ENCODE measurements around the gene CHST10.
A peak's percentile ranks its signal among the peaks of the same experiment; 100 is the strongest.
"Not testable (repeated sequence)": the region's sequence is repeated elsewhere in the genome, so short reads cannot be mapped to it uniquely, and the experiment has no call there.

Gene CHST10, protein sequence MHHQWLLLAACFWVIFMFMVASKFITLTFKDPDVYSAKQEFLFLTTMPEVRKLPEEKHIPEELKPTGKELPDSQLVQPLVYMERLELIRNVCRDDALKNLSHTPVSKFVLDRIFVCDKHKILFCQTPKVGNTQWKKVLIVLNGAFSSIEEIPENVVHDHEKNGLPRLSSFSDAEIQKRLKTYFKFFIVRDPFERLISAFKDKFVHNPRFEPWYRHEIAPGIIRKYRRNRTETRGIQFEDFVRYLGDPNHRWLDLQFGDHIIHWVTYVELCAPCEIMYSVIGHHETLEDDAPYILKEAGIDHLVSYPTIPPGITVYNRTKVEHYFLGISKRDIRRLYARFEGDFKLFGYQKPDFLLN

DNA sequence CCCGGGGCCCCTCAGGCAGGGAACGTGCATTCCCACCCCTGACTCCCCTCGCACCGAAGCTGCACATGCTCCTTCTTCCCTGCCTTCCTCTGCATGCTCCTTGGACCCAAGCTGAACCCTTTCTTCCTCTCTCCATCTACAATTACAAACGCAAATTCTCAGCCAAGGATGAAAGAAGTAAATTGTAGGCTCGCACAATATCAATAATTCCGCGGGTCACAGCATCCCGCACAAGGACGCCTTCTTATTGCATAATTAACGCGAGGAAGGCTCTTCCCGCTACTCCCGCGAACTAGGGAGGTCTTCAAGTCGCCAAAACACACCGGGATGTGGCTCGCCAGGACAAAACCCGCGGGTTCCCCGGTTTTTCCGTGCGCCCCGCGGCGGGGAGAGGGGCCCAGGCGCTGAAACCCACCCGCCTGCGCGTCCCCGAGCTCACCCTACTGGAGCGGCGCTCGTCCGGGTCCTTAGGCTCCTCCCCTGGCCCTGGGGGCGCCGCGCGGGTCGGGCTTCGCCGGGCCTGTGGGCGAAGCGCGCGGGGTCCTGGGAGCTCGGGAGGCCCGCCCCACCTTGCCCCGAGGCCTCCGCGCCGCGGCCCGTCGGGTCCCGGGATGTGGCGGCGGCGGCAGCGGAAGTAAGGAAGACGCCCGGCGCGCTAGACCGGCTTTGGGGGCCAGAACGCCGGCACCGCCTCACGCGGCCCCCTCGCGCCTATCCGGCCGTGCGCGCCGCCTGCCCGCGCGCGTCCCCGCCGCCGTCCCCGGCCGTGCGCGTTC, at the start of gene CHST10:
CHST10 (minus strand) TSS at position 734 of the 776 bp plus-strand sequence. CDS start 10,993 bp downstream, outside the sequence.
- DNase-seq (ENCODE audit: low spot score), result peak; percentile 8

DNA sequence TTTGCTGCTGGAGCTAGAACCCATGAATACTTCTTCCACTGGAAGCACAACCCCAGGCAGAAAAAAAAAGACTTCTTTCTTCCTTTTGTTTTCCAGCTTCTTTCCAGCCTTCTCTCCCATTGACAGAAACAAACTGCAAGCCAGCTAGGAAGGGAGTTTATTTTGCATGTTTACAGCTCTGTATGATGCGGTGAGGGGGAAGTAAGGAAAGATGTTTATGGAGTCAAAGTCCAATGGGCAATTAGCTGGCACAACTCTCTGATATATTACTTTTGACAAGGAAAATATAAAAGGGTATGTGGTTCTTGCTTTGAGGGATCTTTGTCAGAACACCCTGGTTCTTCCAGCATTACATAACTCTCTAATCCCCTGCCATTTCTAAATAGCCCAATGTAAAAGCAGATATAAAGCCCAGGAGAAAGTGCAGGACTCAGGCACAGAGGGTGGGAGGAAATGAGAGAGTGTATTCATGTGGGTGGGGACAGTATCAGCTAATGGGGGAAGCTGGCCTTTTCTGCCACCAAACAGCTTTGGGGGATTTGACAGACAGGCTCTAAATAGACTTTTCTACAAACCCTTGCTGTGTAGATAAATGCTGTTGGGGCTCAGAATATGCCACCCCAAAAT, 43.5 kb upstream of the CHST10 start:
- no peak for DNase-seq (ENCODE audit: low spot score)

DNA sequence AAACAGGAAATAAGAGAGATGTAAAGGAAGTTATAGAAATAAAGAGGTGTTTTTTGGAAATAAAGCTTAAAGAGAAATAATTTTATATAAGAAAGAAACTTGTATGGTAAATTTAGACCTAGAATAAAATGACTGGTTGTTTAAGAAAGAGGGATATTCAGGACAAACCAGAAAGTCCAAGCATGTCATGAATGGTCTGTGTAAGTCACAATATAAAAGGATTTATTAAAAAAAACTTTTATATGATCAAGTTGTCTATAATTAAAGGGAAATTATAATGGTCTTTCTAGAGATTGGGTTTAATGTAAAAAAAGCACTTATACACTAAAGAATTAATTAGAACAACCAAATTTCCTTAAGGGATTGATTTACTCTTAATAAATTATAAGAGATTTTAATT, 38.9 kb upstream of the CHST10 start:
- DNase-seq (ENCODE audit: low spot score), result not testable (repeated sequence)

DNA sequence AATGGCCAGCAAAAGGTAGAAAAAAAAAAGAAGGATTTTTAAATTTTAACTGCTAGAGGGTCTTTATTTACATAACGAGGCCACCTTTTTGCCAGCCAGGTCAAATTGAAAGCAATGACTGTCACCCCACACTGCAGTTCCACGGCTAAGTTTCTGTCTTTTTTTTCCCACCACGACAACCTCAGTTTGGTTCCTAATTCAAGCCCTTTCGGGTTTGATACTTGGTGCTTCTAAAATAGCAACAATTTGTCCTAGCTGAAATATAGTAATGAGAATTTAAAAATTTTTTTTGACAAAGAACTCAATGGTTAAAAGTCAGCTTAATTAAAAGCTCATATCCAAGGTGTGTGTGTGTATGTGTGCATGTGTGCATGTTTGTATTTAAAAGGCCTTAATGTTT, 36.4 kb upstream of the CHST10 start:
- no peak for DNase-seq (ENCODE audit: low spot score)

DNA sequence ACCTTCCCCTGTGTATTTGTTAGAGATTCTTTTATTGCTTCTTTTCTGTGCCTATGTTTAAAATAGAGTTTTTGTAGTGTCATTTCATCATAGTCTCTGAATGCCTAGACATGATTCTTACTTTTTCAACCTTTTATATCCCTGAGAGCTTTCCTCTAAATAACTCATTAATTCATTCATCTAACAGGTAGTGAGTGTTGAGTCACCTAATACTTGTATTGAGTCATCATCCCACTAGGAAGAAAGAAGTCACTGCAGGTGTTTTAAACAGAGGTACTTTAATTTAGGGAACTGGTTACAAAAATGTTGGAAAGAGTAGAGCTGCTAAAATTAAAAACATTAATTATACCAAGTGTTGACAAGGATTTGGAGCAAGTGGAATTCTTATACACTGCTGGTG, 34.3 kb upstream of the CHST10 start:
- no peak for DNase-seq (ENCODE audit: low spot score)

DNA sequence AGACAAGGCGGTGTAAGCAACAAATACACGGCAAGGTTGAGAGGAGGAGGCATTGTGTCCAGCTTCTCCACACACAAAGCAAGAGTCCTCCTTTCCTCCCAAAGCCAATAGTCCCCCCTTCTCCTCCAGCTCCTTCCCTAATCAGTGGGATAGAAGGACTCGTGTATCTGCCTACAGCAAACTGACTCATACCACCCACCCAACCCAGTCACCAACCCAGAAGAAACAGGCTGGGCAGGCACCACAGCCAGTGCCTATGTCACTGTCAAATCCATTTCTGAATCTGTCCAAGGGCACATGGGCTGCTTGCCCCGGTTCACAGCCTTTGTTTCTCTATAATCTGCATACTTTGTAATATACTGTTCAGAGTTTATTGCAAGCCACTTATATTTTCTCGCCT, 33.6 kb upstream of the CHST10 start:
- no peak for DNase-seq (ENCODE audit: low spot score)

DNA sequence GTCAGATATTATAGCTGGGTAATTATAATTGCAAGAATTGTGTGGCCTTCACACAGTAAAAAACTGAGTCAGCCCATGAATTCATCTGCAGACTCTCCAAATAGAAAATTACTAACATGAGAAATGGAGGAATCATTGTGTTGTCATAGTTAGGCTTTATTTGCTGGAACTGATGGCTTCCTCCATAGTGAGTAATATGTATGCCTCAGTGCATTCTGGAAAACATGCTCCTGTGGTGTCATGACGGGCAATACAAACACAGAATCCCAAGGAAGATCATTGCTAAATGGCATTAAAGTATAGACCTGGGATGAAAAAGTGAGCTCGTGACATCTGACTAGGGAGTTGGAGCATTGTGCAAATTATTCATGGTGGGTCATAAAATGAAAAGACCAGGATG, 29.2 kb upstream of the CHST10 start:
- DNase-seq (ENCODE audit: low spot score), result no peak

DNA sequence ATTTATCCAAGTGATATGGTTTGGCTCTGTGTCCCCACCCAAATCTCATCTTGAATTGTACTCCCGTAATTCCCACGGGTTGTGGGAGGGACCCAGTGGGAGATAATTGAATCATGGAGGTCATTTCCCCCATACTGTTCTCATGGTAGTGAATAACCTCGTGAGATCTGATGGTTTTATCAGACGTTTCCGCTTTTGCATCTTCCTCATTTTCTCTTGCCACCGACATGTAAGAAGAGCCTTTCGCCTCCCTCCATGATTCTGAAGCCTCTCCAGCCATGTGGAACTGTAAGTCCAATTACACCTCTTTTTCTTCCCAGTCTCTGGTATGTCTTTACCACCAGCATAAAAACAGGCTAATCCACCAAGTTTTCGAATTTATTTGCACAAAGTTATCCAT, 20.3 kb upstream of the CHST10 start:
- no peak for DNase-seq (ENCODE audit: low spot score)

DNA sequence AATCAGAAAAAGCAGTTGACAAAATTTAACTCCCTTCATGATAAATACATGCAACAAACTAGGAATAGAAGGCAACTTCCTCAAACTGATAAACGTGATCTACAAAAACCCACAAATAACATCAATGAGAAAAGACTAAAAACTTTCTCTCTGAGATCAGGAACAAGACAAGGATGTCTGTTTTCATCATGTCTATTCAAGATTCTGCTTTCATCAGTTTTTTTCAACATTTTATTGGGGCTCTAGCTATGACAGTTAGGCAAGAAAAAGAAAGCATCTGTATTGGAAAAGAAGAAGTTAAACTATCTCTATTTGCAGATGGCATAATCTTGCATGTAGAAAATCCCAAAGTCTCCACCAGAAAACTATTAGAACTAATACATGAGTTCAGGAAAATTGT, 12.3 kb upstream of the CHST10 start:
- no peak for DNase-seq (ENCODE audit: low spot score)

DNA sequence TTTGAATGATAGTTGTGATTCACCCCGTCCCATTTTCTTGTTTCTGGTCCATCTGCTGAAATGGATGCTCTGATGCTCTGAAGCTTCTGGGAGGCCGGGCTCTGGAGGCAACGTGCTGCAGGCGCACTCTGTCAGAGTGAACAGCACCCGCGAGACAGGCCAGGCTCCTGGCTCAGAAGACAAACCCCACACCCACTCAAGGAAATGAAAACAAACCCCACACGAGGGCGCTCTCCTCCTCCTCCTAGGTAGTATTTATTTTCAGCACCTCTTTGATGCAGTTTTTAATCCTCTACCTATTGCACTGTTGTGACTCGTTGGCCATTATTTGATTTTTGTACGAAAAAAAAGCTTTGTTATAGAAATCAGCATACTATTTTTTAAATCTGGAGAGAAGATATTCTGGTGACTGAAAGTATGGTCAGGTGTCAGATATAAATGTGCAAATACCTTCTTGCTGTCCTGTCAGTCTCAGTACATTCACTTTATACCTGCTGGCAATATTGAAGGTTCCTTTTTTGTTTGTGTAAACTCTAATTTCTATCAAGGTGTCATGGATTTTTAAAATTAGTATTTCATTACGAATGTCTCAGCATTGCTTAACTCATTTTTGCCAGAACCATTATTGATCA, 10.3 kb upstream of the CHST10 start:
- peak; percentile 45 for DNase-seq (ENCODE audit: low spot score)

DNA sequence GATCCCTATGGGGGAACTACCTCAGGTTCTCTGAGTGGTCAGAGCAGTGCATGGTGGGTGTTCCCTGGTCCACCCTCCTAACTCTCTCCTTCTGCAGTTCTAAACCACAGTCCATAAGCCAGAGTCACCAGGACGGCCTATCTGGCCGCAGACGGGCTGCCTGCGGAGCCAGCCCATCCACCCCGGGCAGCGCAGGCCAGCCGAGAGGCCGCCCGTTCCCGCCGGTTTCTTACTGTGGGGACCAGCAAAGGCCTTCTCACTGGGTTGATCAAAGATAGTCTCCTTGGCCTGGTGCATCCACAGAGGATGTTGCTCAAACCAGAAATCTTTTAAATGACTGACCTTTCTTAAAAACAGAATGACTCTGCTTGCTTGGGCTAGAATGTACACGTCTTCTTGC, 9.6 kb upstream of the CHST10 start:
- no peak for DNase-seq (ENCODE audit: low spot score)

DNA sequence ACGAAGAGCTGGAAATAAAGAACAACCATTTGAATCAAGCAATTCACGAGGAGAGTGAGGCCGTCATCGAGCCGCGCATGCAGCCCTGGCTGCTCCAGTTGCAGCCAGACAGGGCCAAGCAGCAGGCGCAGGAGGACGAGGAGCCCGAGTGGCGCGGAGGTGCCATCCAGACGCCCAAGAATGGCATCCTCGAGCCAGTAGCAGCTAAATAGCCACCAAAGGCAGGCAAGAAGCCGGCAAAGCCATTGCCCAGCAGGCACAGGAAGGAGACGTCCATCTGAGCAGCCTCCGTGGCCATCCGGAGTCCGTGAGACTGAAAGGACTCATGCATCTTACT, 8.9 kb upstream of the CHST10 start:
- DNase-seq (ENCODE audit: low spot score), result no peak

DNA sequence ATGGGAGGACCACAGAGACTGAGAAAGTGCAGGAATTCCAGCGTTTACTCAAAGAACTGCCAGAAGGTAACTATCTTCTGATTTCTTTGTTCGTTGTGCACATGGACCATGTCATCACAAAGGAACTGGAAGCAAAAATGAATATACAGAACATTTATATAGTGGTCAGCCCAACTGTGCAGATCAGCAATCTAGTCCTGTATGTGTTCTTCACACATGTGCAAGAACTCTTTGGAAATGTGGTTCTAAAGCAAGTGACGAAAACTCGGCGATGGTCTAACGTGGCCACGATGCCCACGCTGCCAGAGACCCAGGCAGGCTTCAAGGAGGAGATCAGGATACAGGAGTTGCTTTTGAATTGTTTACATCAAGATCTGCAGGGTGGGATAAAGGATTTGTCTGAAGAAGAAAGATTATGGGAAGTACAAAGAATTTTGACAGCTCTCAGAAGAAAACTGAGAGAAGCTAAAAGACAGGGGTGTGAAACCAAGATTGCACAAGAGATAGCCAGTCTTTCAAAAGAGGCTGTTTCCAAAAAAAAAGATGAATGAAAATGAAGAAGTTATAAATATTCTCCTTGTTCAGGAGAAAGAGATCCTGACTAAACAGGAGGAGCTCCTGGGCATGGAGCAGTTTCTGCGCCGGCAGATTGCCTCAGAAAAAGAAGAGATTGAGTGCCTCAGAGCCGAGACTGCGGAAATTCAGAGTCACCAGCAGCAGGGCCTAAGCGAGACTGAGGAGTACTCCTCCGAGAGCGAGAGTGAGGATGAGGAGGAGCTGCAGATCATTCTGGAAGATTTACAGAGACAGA, 8.3 kb upstream of the CHST10 start:
- DNase-seq (ENCODE audit: low spot score), result no peak

DNA sequence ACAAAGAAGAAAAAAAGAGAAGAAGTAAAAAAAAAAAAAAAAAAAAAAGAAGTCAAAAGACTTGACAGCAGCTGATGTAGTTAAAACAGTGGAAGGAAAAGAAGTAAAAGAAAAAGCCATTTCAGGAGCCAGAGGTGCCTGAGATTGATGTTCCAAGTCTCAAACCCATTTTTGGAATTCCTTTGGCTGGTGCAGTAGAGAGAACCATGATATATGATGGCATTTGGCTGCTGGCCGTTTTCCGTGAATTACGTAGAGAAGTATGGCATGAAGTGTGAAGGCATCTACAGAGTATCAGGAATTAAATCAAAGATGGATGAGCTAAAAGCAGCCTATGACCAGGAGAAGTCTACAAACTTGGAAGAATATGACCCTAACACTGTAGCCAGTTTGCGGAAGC, 7.6 kb upstream of the CHST10 start:
- DNase-seq (ENCODE audit: low spot score), result no peak

DNA sequence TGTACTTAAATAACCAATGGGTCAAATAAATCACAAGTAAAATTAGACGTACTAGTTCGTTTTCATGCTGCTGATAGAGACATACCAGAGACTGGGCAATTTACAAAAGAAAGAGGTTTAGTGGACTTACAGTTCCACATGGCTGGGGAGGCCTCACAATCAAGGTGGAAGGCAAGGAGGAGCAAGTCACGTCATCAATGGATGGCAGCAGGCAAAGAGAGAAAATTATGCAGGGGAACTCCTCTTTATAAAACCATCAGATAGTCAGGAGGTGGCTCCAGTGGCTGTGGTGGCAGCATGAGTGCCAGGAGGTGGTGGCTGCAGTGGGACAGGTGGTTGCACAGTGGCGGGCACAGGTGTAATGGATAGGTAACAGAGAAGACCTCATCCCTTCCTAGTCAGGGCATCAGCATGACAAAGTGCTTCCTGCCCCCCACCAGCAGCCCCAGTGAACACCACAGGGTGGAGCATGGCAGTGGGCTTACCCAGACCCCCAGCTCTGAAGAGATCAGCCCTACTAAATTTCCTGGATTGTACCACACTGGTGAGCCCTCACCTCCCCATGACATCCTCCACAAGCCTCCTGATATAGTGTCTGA, 6.9 kb upstream of the CHST10 start:
- DNase-seq (ENCODE audit: low spot score), result no peak

DNA sequence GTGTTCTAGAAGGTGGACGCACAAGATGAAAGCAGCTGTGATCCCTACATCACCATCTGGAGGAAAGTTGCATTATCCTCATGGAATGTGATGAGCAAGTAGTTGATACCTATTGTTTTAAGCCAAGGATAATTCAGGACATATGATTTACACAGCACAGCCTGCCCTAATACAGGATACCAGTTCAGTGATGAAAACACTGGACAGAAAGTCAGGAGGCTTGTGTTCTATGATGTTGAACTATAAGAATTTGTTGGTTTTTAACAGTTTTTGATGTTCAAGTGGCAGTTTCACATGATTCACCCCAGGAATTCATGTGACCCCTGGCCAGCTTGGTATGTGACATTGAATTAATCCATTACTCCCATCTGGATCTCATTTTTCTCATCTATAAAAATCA, 6.2 kb upstream of the CHST10 start:
- no peak for DNase-seq (ENCODE audit: low spot score)

DNA sequence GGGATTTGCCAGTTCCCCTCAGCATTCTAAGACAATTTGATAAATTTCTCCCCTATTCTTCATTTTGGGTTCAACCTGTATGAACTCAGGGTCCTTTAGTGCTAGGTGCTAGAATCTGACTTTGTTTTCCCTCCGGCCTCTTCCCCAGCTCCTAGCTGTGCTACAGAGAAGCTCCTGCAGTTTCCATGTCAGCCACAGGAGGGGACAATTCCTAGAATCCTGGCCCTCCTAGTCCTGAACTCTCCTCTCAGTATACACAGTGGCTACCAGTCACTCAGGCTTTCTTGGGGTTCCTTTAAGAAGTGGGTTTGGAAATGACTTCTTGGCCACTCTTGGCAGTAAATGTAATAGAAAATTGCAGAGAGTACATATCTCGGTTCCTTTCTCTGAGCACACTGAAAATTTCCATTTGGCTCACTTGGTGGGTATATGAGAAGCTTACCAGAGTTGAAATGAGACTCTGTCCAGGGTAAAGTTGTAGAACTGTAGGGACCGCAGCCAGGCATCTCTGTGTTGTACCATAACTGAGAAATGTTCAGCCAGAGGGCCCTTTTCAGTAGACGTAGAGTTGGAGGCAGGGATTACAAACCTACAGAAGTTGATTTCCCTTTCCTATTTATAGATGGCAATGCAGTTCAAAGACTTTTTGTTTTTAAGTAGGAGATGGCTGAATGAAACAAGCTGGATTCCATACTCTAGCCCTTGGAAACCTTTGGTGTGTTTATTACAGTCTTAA, 5.0 kb upstream of the CHST10 start:
- no peak for DNase-seq (ENCODE audit: low spot score)

DNA sequence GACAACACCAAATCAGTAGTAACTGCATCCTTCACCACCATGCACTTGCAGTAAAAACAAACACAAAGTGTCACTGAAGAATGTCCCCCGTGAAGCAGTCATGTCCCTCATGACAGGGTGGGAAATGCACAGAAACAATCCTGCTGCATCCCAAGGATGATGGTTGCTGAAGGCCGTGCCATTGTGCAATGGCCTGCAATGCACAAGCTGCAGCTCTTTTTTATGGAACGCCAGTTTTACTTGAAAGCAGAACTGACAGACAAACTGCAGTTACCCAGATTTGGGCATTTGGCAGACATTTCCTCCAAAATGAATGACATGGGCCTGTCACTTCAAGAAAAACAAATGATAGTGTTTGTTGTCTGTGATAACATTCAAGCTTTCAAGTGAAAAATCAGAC, 2.4 kb upstream of the CHST10 start:
- DNase-seq (ENCODE audit: low spot score), result no peak

DNA sequence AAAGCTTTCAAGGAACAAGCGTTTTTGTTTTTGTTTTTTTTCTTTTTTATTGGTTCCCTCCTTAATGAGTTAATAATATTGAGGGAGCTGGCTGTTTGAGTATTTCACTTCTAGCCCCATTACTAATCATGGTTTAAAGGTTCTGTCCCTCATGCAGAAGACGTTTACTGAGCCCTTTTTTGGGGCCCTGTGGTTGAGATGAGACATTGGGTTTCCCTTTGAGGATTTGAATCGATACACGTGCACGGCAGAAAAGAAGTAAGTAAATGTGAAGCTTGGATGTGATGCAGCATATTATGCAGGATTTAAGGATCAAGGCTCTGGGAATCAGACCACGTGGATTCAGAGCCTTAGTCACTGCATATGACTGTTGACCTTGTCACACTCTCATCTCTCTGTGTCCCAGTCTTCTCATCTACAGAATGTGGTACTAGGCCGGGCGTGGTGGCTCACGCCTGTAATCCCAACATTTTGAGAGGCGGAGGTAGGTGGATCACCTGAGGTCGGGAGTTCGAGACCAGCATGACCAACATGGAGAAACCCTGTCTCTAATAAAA, 1.0 kb upstream of the CHST10 start:
- no peak for DNase-seq (ENCODE audit: low spot score)

DNA sequence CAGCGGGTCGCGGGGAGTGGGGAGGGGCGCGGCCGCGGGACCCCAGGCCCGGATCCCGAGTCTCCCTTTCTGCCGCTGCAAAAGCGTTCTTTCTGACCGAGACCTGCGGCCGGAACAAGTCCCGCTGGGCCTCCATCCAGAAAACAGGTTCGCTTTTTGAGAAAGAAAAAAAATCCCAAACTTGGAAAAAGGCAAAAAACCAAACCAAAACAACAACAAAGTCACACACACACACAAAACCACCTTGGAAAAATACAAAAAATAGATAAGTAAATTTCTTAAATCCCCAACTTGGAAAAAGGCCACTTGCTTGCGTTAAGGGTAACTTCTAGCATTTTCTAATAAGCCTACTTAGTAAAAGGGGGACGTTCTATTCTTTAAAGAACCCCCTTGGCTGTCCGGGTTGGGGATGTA, 250 bp upstream of the CHST10 start:
- no peak for DNase-seq (ENCODE audit: low spot score)

Measured in CD4-positive, alpha-beta T cell treated with Interleukin-6 at 100 ng/mL for 8 hours (primary cell).